Neural cell (in vitro differentiated cells): ENCODE data around the gene DPH5.

ENCODE experiments used
- SMC3 ChIP-seq: fragments of 450-650 bp; conservative IDR thresholded peaks from 2 replicates; pipeline ENCODE4 v1.6.1; 2014; ENCODE audit warnings: antibody characterized with exemption, mild to moderate bottlenecking, moderate library complexity; ENCODE audit not compliant: poor library complexity
- TAF1 ChIP-seq: IDR thresholded peaks from 2 replicates; pipeline ENCODE4 v1.6.1; 2012; ENCODE audit warnings: low read depth
- TF ChIP-seq, protein P1 (sequence below): fragments of 450-650 bp; IDR thresholded peaks from 2 replicates; pipeline ENCODE4 v1.5.1; 2014; ENCODE audit warnings: antibody characterized with exemption, mild to moderate bottlenecking, moderate library complexity; ENCODE audit not compliant: poor library complexity, severe bottlenecking

DNA sequence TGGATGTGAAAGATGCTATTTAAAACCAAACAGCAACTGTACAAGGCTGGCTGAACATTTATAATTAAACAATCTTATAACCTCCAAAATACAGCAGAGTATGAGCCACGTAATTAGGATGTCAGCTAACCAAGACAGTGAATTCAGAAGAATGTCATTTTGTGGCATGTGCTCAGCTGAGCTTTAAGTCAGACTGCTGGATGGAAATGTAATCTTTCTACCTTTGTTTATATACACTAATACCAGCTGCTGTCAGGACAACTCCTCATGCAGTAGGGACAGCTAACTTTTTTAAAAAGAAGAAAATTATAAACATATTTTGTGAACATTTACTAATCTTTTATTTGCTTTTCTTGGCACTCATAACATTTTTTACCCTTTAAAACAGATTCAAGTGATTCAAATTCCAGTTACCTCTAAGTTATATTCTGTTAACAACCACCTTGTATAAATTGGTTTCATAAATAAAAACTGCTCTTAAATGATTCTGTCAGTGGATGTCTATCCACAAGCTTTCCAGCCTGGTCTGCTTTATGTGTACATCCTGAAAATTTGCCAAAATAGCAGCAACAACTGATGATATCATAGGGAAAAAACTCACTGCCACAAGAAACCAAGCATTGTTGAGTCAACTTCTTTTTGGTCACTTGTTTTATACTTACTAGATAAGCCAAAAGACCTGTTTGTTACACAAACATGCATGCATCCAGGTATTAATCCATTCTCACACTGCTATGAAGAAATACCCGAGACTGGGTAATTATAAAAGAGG is 36.1 kb downstream of the DPH5 start:
- TF ChIP-seq, protein P1, sequence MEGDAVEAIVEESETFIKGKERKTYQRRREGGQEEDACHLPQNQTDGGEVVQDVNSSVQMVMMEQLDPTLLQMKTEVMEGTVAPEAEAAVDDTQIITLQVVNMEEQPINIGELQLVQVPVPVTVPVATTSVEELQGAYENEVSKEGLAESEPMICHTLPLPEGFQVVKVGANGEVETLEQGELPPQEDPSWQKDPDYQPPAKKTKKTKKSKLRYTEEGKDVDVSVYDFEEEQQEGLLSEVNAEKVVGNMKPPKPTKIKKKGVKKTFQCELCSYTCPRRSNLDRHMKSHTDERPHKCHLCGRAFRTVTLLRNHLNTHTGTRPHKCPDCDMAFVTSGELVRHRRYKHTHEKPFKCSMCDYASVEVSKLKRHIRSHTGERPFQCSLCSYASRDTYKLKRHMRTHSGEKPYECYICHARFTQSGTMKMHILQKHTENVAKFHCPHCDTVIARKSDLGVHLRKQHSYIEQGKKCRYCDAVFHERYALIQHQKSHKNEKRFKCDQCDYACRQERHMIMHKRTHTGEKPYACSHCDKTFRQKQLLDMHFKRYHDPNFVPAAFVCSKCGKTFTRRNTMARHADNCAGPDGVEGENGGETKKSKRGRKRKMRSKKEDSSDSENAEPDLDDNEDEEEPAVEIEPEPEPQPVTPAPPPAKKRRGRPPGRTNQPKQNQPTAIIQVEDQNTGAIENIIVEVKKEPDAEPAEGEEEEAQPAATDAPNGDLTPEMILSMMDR = no peak
- no peak for TF ChIP-seq SMC3
- no peak for TF ChIP-seq TAF1
